OCI-LY3 (cell line): ENCODE results near the gene GDPD4.

Source experiments
- EZH2phosphoT487 ChIP-seq: fragments of 200-600 bp; shearing (Covaris generic); IDR thresholded peaks from 2 replicates; pipeline ENCODE4 v1.6.1; 2018; ENCODE audit warnings: antibody characterized with exemption, mixed run types, low read depth
- TF ChIP-seq, protein P1 (sequence below): fragments of 200-600, 300-600 bp; sonication (generic); IDR thresholded peaks from 2 replicates; pipeline ENCODE4 v1.5.1; 2014; ENCODE audit warnings: antibody characterized with exemption, low read length, low read depth

DNA sequence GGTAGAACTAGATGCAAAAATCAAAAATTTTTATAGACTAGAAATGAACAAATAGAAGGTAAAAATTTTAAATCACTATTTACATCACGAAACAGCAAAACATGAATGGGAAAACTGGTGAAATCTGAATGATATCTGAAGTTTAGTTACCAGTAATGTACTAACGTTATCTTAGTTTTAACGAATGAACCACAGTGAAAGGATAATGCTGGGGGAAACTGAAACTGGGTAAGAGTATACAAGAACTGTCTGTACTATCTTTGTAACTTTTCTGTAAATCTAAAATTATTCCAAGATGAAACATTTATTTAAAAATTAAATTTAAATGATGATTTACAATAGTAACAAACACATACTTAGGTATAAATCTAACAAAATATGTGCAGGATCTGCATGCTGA, 7.4 kb downstream of the GDPD4 start:
- TF ChIP-seq, protein P1, sequence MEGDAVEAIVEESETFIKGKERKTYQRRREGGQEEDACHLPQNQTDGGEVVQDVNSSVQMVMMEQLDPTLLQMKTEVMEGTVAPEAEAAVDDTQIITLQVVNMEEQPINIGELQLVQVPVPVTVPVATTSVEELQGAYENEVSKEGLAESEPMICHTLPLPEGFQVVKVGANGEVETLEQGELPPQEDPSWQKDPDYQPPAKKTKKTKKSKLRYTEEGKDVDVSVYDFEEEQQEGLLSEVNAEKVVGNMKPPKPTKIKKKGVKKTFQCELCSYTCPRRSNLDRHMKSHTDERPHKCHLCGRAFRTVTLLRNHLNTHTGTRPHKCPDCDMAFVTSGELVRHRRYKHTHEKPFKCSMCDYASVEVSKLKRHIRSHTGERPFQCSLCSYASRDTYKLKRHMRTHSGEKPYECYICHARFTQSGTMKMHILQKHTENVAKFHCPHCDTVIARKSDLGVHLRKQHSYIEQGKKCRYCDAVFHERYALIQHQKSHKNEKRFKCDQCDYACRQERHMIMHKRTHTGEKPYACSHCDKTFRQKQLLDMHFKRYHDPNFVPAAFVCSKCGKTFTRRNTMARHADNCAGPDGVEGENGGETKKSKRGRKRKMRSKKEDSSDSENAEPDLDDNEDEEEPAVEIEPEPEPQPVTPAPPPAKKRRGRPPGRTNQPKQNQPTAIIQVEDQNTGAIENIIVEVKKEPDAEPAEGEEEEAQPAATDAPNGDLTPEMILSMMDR: no peak
- no peak for TF ChIP-seq EZH2phosphoT487
